Heart left ventricle (tissue), 16 donors: ENCODE measurements around the gene ATP6V0C. TPM values are rescaled to one million over a fixed set of nuclear protein-coding genes. Genes with fewer than 3 reads are reported as not detected.

Experiments
- ATAC-seq, 4 donors: fragments of 200-7000 bp; cut with Tn5 transposase; one replicate each; pipeline ENCODE4 v1.9.1; 2020 to 2022; ENCODE audit warnings: moderate library complexity in 4 of 4, mild to moderate bottlenecking in 3 of 4, moderate number of reproducible peaks in 1 of 4
- DNase-seq, 5 donors: peaks; one replicate each; pipeline ENCODE4 v3.0.0-alpha.2; 2020
- H3K27ac ChIP-seq, 12 donors: fragments of 200-600 bp; sonication (generic) in 4 of 12; one replicate each; pipeline versions ENCODE4 v1.5.0 to v1.8.0; 2016 to 2022; ENCODE audit warnings: mild to moderate bottlenecking in 2 of 12
- H3K27me3 ChIP-seq, 9 donors: fragments of 200-600 bp; sonication (generic) in 2 of 9; one replicate each; pipeline versions ENCODE4 v1.5.1 to v1.8.0; 2016 to 2022; ENCODE audit warnings: mild to moderate bottlenecking in 3 of 9
- H3K36me3 ChIP-seq, 9 donors: fragments of 200-600 bp; sonication (generic) in 2 of 9; one replicate each; pipeline versions ENCODE4 v1.5.0 to v1.8.0; 2018 to 2022; ENCODE audit warnings: mild to moderate bottlenecking in 2 of 9
- H3K4me1 ChIP-seq, 12 donors: fragments of 200-600 bp; sonication (generic) in 4 of 12; one replicate each; pipeline versions ENCODE4 v1.5.0 to v1.8.0; 2016 to 2022; ENCODE audit warnings: mild to moderate bottlenecking in 3 of 12
- H3K4me3 ChIP-seq, 12 donors: fragments of 200-600 bp; sonication (generic) in 4 of 12; one replicate each; pipeline versions ENCODE4 v1.5.0 to v1.8.0; 2017 to 2022; ENCODE audit warnings: mild to moderate bottlenecking in 9 of 12, moderate library complexity in 4 of 12
- H3K9me3 ChIP-seq, 12 donors: fragments of 200-600 bp; sonication (generic) in 4 of 12; one replicate each; pipeline versions ENCODE4 v1.5.0 to v1.8.0; 2016 to 2022; ENCODE audit warnings: mild to moderate bottlenecking in 1 of 12
- POLR2A ChIP-seq, 2 donors: fragments of 450-650 bp; IDR thresholded peaks; one replicate each; pipeline ENCODE4 v1.6.1; 2017; ENCODE audit warnings: antibody characterized with exemption in 2 of 2, mild to moderate bottlenecking in 2 of 2, moderate library complexity in 2 of 2
- WGBS, 4 donors: extraction: QIAGEN DNeasy Blood & Tissue Kit in 2 of 4; methylation state at CpG; one replicate each; pipeline versions ENCODE4 v1.1.5 to v1.1.7; 2013 to 2018; 5-methylcytosine and 5-hydroxymethylcytosine counted together
- intact Hi-C, 10 donors: fragments of 100-400 bp; cut with DNase I; formaldehyde crosslinking; loops; one replicate each; pipeline versions ENCODE4 v1.11.1 to v1.14.2; 2022
- polyA plus RNA-seq, 2 donors: library from polyadenylated mRNA; stranded (reverse); fragments of 200-250 nt; gene quantifications; one replicate each; pipeline ENCODE4 v1.2.3, GENCODE V29; 2013
- total RNA-seq, 9 donors: library from RNA; depleted of rRNA in 2 of 9; stranded (reverse); fragments of >200 nt in 2 of 9; fragmentation: NEBNext Ultra II Directional in 3 of 9; extraction: Animal tissue kit (Norgen Biotek cat#: 25700) in 3 of 9; gene quantifications; one replicate each; pipeline versions ENCODE4 v1.1.0 to v1.2.4, GENCODE V29; 2016 to 2023
- TF ChIP-seq, protein P1 (sequence below), 12 donors: fragments of 200-600 bp; sonication (generic) in 4 of 12; IDR thresholded peaks; one replicate each; pipeline versions ENCODE4 v1.5.0 to v1.8.0; 2018 to 2022; ENCODE audit warnings: antibody characterized with exemption in 12 of 12, mild to moderate bottlenecking in 5 of 12
- donor health status: ischemic (EF 13 %, LVEDD 7.1; RV severe dilation, severe dysfunction).
- donor health status: healthy with polysubstance abuse.
- donor health status: DM: no; HTN: yes; CAD: no.
- donor health status: DM: no; HTN: no; CAD: no.
- donor health status: ischemic (EF 25% LVEDD 6.9; RV normal size, moderate dysfunction).
- donor health status: ischemic (EF 25% LVEDD 5.7; RV mildly dilated, moderate dysfunction).
- donor health status: healthy.
- donor health status: DM: yes; HTN: yes; CAD: no.
- donor health status: ischemic (EF 35%, LVEDD 5.7; RV mildly dilated, moderate dysfunction).
- donor health status: nonischemic (EF 11% LVEDD 7.7; RV severe dilation, severe dysfunction).
- donor health status: DM: yes; HTN: yes; CAD: no.
- donor health status: PGD.
- donor health status: ischemic (EF 29% LVEDD 5.4; RV normal size, mild dysfunction).
- donor health status: nonischemic (EF 23%, LVEDD 6.1; RV moderate dilation, normal function).

The ATP6V0C gene
- total and polyA plus RNA-seq, 11 donors: 61.6 to 232 (median 132) TPM

DNA sequence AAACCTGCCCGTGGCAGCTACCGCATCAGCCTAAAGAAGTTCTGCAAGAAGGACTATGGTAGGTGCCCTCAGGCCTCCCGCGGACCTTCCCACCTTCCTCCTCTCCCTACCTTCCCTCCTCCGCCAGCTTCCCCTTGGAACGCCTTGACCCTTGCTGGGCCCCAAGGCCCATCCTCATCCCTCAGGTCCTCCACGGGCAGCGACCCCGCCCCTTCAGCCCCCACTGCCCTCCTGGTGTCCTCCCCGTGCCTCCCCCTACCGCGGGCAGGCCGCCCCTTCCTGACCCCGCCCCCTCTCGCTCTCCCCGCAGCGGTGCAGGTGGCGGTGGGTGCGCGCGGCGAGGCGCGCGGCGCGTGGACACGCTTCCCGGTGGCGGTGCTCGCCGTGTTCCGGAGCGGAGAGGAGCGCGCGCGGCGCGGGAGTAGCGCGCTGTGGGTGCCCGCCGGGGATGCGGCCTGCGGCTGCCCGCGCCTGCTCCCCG lies 40.3 kb upstream of the ATP6V0C start:
- Histone ChIP-seq H3K4me3 (peak overlapping the region in 8 of 12 donors; percentile 13 to 87 (median 72)), H3K4me1 (peaks cover 9 to 58% (median 36%) of the 10 kb centered on the region in 12 donors), H3K27ac (no peak overlapping the region), H3K27me3 (peaks cover 11 to 49% (median 28%) of the 10 kb centered on the region in 9 donors), H3K9me3 (no peaks in the 10 kb centered on the region), H3K36me3 (no peaks in the 10 kb centered on the region)
- intact Hi-C loops: no loop called here
- 6 to 20% (median 12%) methylated on average over 16 to 49 of the region's 49 CpGs for WGBS, 4 donors
- DNase-seq (peak in 1 of 5 donors; percentile 60), ATAC-seq (no peak)
- TF ChIP-seq POLR2A (IDR thresholded peaks at IDR 0.05): no peak
- TF ChIP-seq, protein P1, sequence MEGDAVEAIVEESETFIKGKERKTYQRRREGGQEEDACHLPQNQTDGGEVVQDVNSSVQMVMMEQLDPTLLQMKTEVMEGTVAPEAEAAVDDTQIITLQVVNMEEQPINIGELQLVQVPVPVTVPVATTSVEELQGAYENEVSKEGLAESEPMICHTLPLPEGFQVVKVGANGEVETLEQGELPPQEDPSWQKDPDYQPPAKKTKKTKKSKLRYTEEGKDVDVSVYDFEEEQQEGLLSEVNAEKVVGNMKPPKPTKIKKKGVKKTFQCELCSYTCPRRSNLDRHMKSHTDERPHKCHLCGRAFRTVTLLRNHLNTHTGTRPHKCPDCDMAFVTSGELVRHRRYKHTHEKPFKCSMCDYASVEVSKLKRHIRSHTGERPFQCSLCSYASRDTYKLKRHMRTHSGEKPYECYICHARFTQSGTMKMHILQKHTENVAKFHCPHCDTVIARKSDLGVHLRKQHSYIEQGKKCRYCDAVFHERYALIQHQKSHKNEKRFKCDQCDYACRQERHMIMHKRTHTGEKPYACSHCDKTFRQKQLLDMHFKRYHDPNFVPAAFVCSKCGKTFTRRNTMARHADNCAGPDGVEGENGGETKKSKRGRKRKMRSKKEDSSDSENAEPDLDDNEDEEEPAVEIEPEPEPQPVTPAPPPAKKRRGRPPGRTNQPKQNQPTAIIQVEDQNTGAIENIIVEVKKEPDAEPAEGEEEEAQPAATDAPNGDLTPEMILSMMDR (IDR thresholded peaks at IDR 0.05): no peak

DNA sequence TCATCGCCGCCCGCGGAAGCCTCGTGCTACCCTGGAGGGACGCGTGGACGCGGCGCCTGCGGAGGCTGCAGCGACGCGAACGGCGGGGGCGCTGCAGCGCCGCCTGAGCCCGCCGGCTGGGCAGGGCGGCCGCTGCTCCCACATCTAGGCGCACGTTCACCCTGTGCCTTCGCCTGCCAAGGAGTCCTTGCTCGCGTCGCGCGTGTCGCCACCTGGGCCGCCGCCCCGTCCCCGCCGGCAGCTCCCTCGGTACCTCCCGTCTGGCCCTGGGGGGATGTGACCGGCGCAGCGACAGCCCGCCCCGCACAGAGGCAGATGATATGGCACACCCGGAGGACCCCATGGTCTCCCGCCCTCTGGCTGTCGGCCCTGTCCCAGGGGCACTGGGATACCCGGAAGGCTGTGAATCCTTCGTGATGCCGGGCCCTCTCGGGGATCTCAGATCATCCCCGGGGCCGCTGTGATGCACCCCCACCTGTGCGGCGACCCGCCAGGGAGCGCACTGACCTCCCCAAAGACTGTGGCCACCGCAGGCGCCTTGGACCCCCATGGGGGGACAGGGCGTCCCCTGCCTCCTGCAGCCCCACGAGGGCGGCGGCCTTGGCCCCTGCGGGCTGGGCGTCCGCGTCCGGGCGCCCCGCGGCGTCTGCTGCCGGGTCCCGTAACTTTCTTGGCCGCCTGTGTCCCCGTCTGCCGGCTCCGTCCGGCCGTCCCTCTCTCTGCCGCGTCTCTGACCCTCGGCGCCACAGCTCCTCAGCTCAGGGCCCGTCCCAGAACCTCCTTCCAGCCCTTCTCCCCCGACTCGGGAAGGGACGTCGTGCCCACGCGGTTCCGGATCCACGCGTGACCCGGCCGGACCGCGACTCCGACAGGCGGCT lies 39.5 kb upstream of the ATP6V0C start:
- H3K27me3 ChIP-seq: peaks cover 11 to 43% (median 28%) of the 10 kb centered on the region in 9 donors
- H3K9me3 ChIP-seq: no peaks in the 10 kb centered on the region
- ATAC-seq (peak in 3 of 4 donors; percentile 57 to 74 (median 60)), DNase-seq (peak; percentile 45 to 81 (median 56))
- peaks cover 9 to 51% (median 29%) of the 10 kb centered on the region in 12 donors for H3K4me1 ChIP-seq
- H3K27ac ChIP-seq: peak overlapping the region; percentile 13 to 95 (median 88)
- TF ChIP-seq POLR2A (IDR thresholded peaks at IDR 0.05): no peak
- TF ChIP-seq, protein P1 (IDR thresholded peaks at IDR 0.05): peak; percentile 6 to 59 (median 46)
- peak overlapping the region; percentile 62 to 87 (median 76) for H3K4me3 ChIP-seq
- intact Hi-C loops: loop anchor here in 2 of 10 donors (2.0 kb wide), 3 partner anchors 23 to 45 kb away; partner anchors contain the start of gene CCNF (in 1 of the 2)
- no peaks in the 10 kb centered on the region for H3K36me3 ChIP-seq
- 0 to 1% (median 0%) methylated on average over 40 to 100 of the region's 100 CpGs for WGBS, 4 donors

DNA sequence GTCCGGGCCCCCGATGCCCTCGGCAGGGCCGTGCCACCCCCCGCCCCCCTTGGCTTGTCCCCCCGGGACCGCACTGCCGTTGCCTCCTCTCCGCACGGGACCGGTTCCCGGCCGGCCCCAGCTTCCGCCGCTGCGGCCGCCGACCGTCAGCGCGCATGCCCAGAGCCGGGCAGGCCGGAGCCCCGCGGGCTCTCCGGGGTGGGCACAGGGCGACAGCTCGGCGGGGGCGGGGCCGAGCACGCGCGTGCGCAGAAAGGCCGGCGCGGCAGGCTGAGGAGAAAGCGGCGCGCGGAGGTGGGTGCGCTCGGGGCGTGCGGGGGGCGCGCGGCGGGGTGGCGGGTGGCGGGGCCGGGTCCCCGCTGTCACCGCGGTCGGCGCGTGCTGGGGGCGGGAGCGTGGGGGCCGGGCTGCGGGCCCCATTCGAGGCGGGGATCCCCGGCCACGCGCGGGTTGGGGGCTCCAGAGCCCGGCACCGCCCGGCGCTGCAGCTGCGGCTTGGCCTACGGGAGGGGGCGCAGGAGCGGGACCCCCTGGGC lies 38.8 kb upstream of the ATP6V0C start, which contains the start of gene TBC1D24:
Gene TBC1D24 (plus strand): TSS at position 251 of the 536 bp plus-strand sequence. CDS start 21,022 bp downstream, outside the sequence.
- WGBS, 4 donors: 0 to 4% (median 1%) methylated on average over 5 to 77 of the region's 77 CpGs
- peak; percentile 88 to 95 (median 90) for DNase-seq
- ATAC-seq: peak; percentile 80 to 93 (median 93)
- intact Hi-C loops: loop anchor here in 2 of 10 donors (2.0 kb wide), 3 partner anchors 22 to 46 kb away; partner anchors contain the start of gene CCNF (in 1 of the 2)
- Histone ChIP-seq H3K4me3 (peak within 1 kb of the TSS; percentile 62 to 87 (median 77)), H3K27me3 (peaks cover 11 to 36% (median 28%) of the 10 kb centered on the region in 9 donors), H3K27ac (peak within 1 kb of the TSS; percentile 13 to 95 (median 88)), H3K36me3 (no peaks in the 10 kb centered on the region), H3K9me3 (no peaks in the 10 kb centered on the region), H3K4me1 (peaks cover 9 to 48% (median 28%) of the 10 kb centered on the region in 12 donors)
- TF ChIP-seq, protein P1 (IDR thresholded peaks at IDR 0.05): no peak
- TF ChIP-seq POLR2A (IDR thresholded peaks at IDR 0.05): peak in 1 of 2 donors; percentile 82
